ENCODE results near the gene STARD8.

Gene STARD8

GRCh38 chrX:68751372-68751771 lies 103.9 kb downstream of the STARD8 start:
- H3K9ac ChIP-seq (ENCODE audit: low read length), result no peak overlapping the region
- no peaks in the 10 kb centered on the region for H3K79me2 ChIP-seq (ENCODE audit: insufficient read depth, low read length)
- H4K20me1 ChIP-seq (ENCODE audit: insufficient read depth, low read length), result no peaks in the 10 kb centered on the region
- no peak for TF ChIP-seq EZH2 (IDR thresholded peaks at IDR 0.05; ENCODE audit: borderline replicate concordance, low read length)
- no peak for TF ChIP-seq CTCF (IDR thresholded peaks at IDR 0.05; ENCODE audit: low read length)
- H3F3A ChIP-seq (ENCODE audit: insufficient read depth, low read length), result no peaks in the 10 kb centered on the region
- H3K27me3 ChIP-seq (ENCODE audit: insufficient read depth, low read length), result no peaks in the 10 kb centered on the region
- H3K27ac ChIP-seq (ENCODE audit: low read depth, low read length, poor library complexity, severe bottlenecking), result no peak overlapping the region
- H3K9me3 ChIP-seq (ENCODE audit: low read length), result no peaks in the 10 kb centered on the region
- H3K4me1 ChIP-seq (ENCODE audit: insufficient read depth, low read length, severe bottlenecking), result no peaks in the 10 kb centered on the region
- H2AFZ ChIP-seq (ENCODE audit: low read length), result no peak overlapping the region
- no peaks in the 10 kb centered on the region for H3K9me2 ChIP-seq (ENCODE audit: low read depth, low read length)
- no peak overlapping the region for H3K4me3 ChIP-seq (ENCODE audit: low read depth, low read length, poor library complexity, severe bottlenecking)
- no peak overlapping the region for H3K4me2 ChIP-seq (ENCODE audit: low read length)
- no peaks in the 10 kb centered on the region for H3K36me3 ChIP-seq (ENCODE audit: insufficient read depth, low read length)

GRCh38 chrX:68753218-68753617 lies 105.8 kb downstream of the STARD8 start:
- H3K27ac ChIP-seq (ENCODE audit: low read depth, low read length, poor library complexity, severe bottlenecking), result no peak overlapping the region
- no peaks in the 10 kb centered on the region for H4K20me1 ChIP-seq (ENCODE audit: insufficient read depth, low read length)
- TF ChIP-seq CTCF (IDR thresholded peaks at IDR 0.05; ENCODE audit: low read length) (no peak), EZH2 (IDR thresholded peaks at IDR 0.05; ENCODE audit: borderline replicate concordance, low read length) (no peak)
- no peak overlapping the region for H2AFZ ChIP-seq (ENCODE audit: low read length)
- H3K4me3 ChIP-seq (ENCODE audit: low read depth, low read length, poor library complexity, severe bottlenecking), result no peak overlapping the region
- no peak overlapping the region for H3K4me2 ChIP-seq (ENCODE audit: low read length)
- H3K4me1 ChIP-seq (ENCODE audit: insufficient read depth, low read length, severe bottlenecking), result no peaks in the 10 kb centered on the region
- no peaks in the 10 kb centered on the region for H3K9me2 ChIP-seq (ENCODE audit: low read depth, low read length)
- no peaks in the 10 kb centered on the region for H3K27me3 ChIP-seq (ENCODE audit: insufficient read depth, low read length)
- H3F3A ChIP-seq (ENCODE audit: insufficient read depth, low read length), result no peaks in the 10 kb centered on the region
- H3K9me3 ChIP-seq (ENCODE audit: low read length), result no peaks in the 10 kb centered on the region
- H3K79me2 ChIP-seq (ENCODE audit: insufficient read depth, low read length), result no peaks in the 10 kb centered on the region
- no peaks in the 10 kb centered on the region for H3K36me3 ChIP-seq (ENCODE audit: insufficient read depth, low read length)
- H3K9ac ChIP-seq (ENCODE audit: low read length), result no peak overlapping the region

GRCh38 chrX:68754406-68754805 lies 106.9 kb downstream of the STARD8 start:
- no peaks in the 10 kb centered on the region for H4K20me1 ChIP-seq (ENCODE audit: insufficient read depth, low read length)
- H2AFZ ChIP-seq (ENCODE audit: low read length), result no peak overlapping the region
- H3F3A ChIP-seq (ENCODE audit: insufficient read depth, low read length), result no peaks in the 10 kb centered on the region
- H3K27ac ChIP-seq (ENCODE audit: low read depth, low read length, poor library complexity, severe bottlenecking), result no peak overlapping the region
- no peaks in the 10 kb centered on the region for H3K9me3 ChIP-seq (ENCODE audit: low read length)
- H3K9me2 ChIP-seq (ENCODE audit: low read depth, low read length), result no peaks in the 10 kb centered on the region
- no peaks in the 10 kb centered on the region for H3K79me2 ChIP-seq (ENCODE audit: insufficient read depth, low read length)
- H3K9ac ChIP-seq (ENCODE audit: low read length), result no peak overlapping the region
- TF ChIP-seq CTCF (IDR thresholded peaks at IDR 0.05; ENCODE audit: low read length), result no peak
- TF ChIP-seq EZH2 (IDR thresholded peaks at IDR 0.05; ENCODE audit: borderline replicate concordance, low read length), result no peak
- no peak overlapping the region for H3K4me3 ChIP-seq (ENCODE audit: low read depth, low read length, poor library complexity, severe bottlenecking)
- no peak overlapping the region for H3K4me2 ChIP-seq (ENCODE audit: low read length)
- H3K4me1 ChIP-seq (ENCODE audit: insufficient read depth, low read length, severe bottlenecking), result no peaks in the 10 kb centered on the region
- H3K27me3 ChIP-seq (ENCODE audit: insufficient read depth, low read length), result no peaks in the 10 kb centered on the region
- H3K36me3 ChIP-seq (ENCODE audit: insufficient read depth, low read length), result no peaks in the 10 kb centered on the region
